Measurements from ENCODE around the gene THRB. TPM values are rescaled to one million over a fixed set of nuclear protein-coding genes. Genes with fewer than 3 reads are reported as not detected.

THRB gene
- total RNA-seq, 1 experiment from 2014 or later = 9.7 TPM

DNA sequence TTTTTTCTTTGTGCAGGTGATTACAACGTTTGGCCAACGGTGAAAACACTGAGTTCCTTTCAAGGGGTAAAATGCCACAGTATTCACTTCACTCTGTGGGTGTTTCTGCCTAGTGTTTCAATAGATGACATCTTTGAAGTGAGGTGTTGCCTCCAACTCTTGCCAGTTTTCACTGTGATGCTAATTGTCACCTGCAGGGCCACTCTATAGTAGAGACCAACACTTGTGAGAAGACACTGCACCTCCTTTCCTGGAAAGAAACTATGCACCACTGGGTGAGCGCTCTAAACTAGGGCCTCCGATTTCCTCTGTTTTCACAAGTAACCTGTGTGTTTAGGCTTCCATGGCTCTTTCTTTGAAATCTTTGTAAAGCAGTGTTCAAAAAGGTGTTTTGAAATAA, 98.3 kb downstream of the THRB start:
- no peak overlapping the region for H3K27ac ChIP-seq
- H3K4me3 ChIP-seq = no peak overlapping the region
- no TSS peak for BruUV-seq (replicated peaks)
- no peak overlapping the region for H2AFZ ChIP-seq
- intact Hi-C loops (cut with micrococcal nuclease; ENCODE audit: unreplicated experiment) = no loop called here
- H4K20me1 ChIP-seq (ENCODE audit: insufficient read depth) = no peaks in the 10 kb centered on the region
- no peak overlapping the region for H3K4me2 ChIP-seq
- H3K4me1 ChIP-seq (replicated peaks; ENCODE audit: insufficient read depth) = no peaks in the 10 kb centered on the region
- no peaks in the 10 kb centered on the region for H3K27me3 ChIP-seq (ENCODE audit: insufficient read depth, low read depth)
- ChIA-PET CTCF (no interaction called here), POLR2A (ENCODE audit: unreplicated experiment) (no interaction called here)
- no peaks in the 10 kb centered on the region for H3K36me3 ChIP-seq (ENCODE audit: low read depth)
- TF ChIP-seq EZH2 (IDR thresholded peaks at IDR 0.05; ENCODE audit: low read depth) = no peak
- TF ChIP-seq, protein P1, sequence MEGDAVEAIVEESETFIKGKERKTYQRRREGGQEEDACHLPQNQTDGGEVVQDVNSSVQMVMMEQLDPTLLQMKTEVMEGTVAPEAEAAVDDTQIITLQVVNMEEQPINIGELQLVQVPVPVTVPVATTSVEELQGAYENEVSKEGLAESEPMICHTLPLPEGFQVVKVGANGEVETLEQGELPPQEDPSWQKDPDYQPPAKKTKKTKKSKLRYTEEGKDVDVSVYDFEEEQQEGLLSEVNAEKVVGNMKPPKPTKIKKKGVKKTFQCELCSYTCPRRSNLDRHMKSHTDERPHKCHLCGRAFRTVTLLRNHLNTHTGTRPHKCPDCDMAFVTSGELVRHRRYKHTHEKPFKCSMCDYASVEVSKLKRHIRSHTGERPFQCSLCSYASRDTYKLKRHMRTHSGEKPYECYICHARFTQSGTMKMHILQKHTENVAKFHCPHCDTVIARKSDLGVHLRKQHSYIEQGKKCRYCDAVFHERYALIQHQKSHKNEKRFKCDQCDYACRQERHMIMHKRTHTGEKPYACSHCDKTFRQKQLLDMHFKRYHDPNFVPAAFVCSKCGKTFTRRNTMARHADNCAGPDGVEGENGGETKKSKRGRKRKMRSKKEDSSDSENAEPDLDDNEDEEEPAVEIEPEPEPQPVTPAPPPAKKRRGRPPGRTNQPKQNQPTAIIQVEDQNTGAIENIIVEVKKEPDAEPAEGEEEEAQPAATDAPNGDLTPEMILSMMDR (conservative IDR thresholded peaks at IDR 0.05) = no peak
- H3K9me2 ChIP-seq (ENCODE audit: insufficient read depth) = no peaks in the 10 kb centered on the region
- no peaks in the 10 kb centered on the region for H3F3A ChIP-seq (ENCODE audit: insufficient read depth, low read depth)
- H3K79me2 ChIP-seq (ENCODE audit: low read depth) = no peaks in the 10 kb centered on the region
- no peak for DNase-seq
- no peaks in the 10 kb centered on the region for H3K9me3 ChIP-seq (ENCODE audit: insufficient read depth, low read depth)

DNA sequence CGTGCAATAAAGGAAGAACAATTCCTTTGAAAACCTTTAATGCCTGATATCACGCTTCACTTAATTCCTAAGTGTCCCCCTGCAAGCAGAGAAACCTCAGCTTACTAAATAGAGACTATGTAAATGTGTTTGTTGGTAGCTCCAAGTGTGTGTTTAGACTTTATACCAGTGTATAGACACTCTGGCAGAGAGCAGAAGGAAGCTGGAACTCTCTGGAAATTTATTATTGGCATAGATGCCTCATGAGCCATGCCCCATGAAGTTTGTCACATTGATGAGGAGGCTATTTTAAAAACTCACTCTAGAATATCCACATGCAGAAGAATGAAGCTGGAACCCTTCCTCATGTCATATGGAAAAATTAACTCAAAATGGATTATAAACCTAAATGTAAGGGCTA, 99.9 kb downstream of the THRB start:
- Histone ChIP-seq H3K9me3 (ENCODE audit: insufficient read depth, low read depth) (no peaks in the 10 kb centered on the region), H3K4me3 (no peak overlapping the region), H3K27me3 (ENCODE audit: insufficient read depth, low read depth) (no peaks in the 10 kb centered on the region), H4K20me1 (ENCODE audit: insufficient read depth) (no peaks in the 10 kb centered on the region), H3F3A (ENCODE audit: insufficient read depth, low read depth) (peaks cover under 1% of the 10 kb centered on the region; the same call in 1 of the 2 replicates), H3K36me3 (ENCODE audit: low read depth) (no peaks in the 10 kb centered on the region), H3K9me2 (ENCODE audit: insufficient read depth) (no peaks in the 10 kb centered on the region), H3K4me2 (no peak overlapping the region), H2AFZ (no peak overlapping the region), H3K27ac (no peak overlapping the region), H3K79me2 (ENCODE audit: low read depth) (no peaks in the 10 kb centered on the region), H3K4me1 (replicated peaks; ENCODE audit: insufficient read depth) (peaks cover 7% of the 10 kb centered on the region)
- intact Hi-C loops (cut with micrococcal nuclease; ENCODE audit: unreplicated experiment) = no loop called here
- TF ChIP-seq, protein P1 (conservative IDR thresholded peaks at IDR 0.05) = no peak
- TF ChIP-seq EZH2 (IDR thresholded peaks at IDR 0.05; ENCODE audit: low read depth) = no peak
- no TSS peak for BruUV-seq (replicated peaks)
- CTCF ChIA-PET = no interaction called here
- DNase-seq = no peak
- POLR2A ChIA-PET (ENCODE audit: unreplicated experiment) = no interaction called here

DNA sequence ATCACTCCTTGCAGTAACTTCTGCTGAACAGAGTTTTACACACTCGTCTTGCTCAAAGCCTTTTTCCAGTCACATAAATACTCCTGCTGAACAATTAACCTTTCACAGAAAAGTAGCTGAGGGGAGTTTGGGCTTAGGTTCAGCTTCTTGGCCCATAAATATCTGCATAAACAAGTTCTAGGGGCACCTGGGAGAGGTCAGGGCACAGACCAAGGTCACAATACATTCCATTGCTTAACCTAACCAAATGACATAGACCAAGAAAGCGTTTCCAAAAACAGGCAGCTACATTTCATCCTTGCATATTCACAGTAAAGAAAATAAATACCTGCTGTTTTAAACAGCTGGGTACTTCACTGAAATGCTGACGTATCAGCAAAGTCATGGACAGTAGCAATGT, 101.3 kb downstream of the THRB start:
- Histone ChIP-seq H3K4me1 (replicated peaks; ENCODE audit: insufficient read depth) (peaks cover 21% of the 10 kb centered on the region), H3K4me3 (no peak overlapping the region), H3K9me2 (ENCODE audit: insufficient read depth) (no peaks in the 10 kb centered on the region), H4K20me1 (ENCODE audit: insufficient read depth) (no peaks in the 10 kb centered on the region), H3K79me2 (ENCODE audit: low read depth) (no peaks in the 10 kb centered on the region), H3K27ac (no peak overlapping the region), H3K4me2 (no peak overlapping the region), H3K9me3 (ENCODE audit: insufficient read depth, low read depth) (no peaks in the 10 kb centered on the region), H3F3A (ENCODE audit: insufficient read depth, low read depth) (peaks cover 5% of the 10 kb centered on the region; the same call in 1 of the 2 replicates), H2AFZ (no peak overlapping the region), H3K36me3 (ENCODE audit: low read depth) (no peaks in the 10 kb centered on the region), H3K27me3 (ENCODE audit: insufficient read depth, low read depth) (no peaks in the 10 kb centered on the region)
- no peak for DNase-seq
- ChIA-PET CTCF (no interaction called here), POLR2A (ENCODE audit: unreplicated experiment) (no interaction called here)
- TF ChIP-seq, protein P1 (conservative IDR thresholded peaks at IDR 0.05) = no peak
- no peak for TF ChIP-seq EZH2 (IDR thresholded peaks at IDR 0.05; ENCODE audit: low read depth)
- no TSS peak for BruUV-seq (replicated peaks)
- intact Hi-C loops (cut with micrococcal nuclease; ENCODE audit: unreplicated experiment) = no loop called here
